HG02870 (cell line): ENCODE data around the gene DNM1.
"Not testable (repeated sequence)": the region's sequence is repeated elsewhere in the genome, so short reads cannot be mapped to it uniquely, and the experiment has no call there.

ENCODE experiments used
- ATAC-seq: cut with Tn5 transposase; IDR thresholded peaks from one replicate; pipeline ENCODE4 v1.9.1; 2021; ENCODE audit warnings: mild to moderate bottlenecking, moderate library complexity; ENCODE audit not compliant: unreplicated experiment

DNM1 gene

GRCh38 chr9:128274245-128274644, 71.1 kb downstream of the DNM1 start:
- no peak for ATAC-seq

- peak; percentile 46 for ATAC-seq
Observed at GRCh38 chr9:128275198-128276007, 72.2 kb downstream of the DNM1 start, which contains the start of gene GOLGA2. Gene GOLGA2 (minus strand): TSS chr9:128276007. CDS start chr9:128275976, 31 bp downstream.

DNA sequence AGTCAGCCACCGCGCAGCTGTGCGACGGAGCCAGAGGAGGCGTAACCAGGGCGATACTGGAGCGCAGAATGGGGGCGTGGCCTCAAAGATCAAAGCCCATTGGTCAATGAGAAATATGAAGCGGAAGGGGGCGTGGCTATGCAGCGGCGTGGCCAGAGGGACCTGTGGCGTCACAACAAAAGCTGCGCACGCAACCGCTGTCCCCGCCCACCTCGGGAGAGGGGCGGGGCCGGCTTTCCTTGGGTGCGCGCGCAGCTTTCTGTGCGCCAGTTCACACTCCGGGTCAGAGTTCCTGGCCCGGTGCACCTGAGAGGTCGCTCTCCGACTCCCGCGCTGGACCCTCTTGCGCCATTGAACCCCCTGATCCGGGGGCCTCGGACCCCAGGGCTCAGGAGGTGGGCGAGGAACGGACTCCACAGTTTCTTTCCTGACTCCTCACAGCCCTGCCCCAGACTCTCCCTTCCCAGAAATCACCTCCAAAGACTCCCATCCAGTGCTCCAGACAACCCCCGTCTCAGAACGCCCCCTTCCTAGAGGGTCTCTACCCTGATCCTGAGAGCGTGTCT, 72.9 kb downstream of the DNM1 start, which contains the start of gene SWI5:
Gene SWI5, plus strand, starts transcription at position 269 of the 566 bp plus-strand sequence.
- ATAC-seq: peak; percentile 95

- no peak for ATAC-seq
Observed at GRCh38 chr9:128276574-128277270, 73.5 kb downstream of the DNM1 start.

GRCh38 chr9:128279088-128280073, 76.2 kb downstream of the DNM1 start:
- not testable (repeated sequence) for ATAC-seq

GRCh38 chr9:128280084-128280622, 77.0 kb downstream of the DNM1 start:
- ATAC-seq: no peak

- ATAC-seq: no peak
Observed at GRCh38 chr9:128282500-128282899, 79.3 kb downstream of the DNM1 start.

- no peak for ATAC-seq
Observed at GRCh38 chr9:128285033-128285784, 82.0 kb downstream of the DNM1 start.

DNA sequence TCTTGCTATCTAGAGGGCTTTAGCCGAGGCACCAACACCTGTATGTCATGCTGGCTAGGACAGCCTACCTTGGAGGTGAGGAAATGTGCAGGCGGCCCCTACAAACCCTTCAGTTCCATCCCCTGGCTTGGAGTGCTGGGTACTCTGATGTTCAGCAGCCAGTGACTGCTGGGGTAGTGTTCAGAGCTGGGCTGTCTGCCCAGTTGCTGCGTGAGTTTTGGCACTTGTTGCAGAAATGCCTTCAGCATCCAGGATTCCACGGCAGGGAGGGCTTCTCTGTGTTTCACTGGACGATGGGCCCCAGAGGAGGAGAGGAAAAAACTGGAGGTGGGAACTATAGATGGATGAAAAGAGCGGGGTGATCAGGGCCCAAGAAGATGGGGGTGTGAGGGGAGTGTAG, 83.3 kb downstream of the DNM1 start:
- ATAC-seq: no peak

DNA sequence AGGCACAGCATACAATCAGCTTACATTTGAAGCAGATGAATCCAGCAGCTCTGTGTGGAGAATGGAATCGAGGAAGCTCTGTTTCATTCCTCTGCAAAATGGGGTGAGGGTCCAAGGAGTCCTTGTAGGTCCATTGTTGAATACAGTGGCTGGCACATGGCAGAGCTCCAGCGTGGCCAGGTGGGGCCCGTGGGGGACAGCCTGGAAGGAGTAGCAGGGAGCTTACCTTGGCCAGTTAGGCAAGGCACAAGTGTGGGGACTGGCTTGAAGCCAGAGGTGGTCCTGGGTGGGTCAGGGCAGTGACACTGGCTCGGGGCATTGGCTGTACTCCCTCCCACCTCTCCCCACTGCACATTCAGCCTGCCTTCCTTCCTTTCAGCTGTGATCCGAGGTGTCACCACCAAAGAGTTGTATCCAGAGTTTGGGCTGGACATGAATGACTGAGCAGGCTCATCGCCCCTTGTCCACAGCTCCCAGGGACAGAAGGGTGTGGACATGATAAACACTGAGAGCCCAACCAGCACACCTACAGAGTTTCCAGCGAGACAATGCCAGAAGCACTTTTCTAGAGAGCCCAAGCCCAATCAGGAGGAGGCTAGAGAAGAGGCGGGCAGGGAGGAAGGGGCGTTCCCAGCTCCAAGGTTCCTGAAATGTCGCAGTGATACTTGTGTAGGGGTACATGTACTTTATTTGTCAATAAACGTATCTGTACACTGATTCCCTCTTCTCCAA, 85.3 kb downstream of the DNM1 start:
- no peak for ATAC-seq

DNA sequence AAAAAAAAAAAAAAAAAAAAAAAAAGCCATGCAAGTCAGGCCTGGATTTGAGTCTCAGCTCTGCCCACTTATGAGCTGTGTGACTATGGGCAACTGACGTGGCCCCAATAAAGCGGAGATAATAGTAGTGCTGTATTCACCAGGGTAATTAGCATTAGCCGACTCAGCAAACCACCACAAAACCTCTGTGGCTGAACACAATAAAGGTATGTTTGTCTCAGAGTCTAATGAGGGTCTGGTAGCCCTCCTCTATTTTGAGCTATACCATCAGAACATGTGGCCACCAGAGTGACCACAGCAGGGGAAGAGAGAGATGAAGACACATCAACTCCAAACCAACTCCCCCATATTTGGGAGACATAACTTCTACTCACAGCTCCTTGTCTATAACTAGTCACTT, 88.8 kb downstream of the DNM1 start:
- no peak for ATAC-seq

DNA sequence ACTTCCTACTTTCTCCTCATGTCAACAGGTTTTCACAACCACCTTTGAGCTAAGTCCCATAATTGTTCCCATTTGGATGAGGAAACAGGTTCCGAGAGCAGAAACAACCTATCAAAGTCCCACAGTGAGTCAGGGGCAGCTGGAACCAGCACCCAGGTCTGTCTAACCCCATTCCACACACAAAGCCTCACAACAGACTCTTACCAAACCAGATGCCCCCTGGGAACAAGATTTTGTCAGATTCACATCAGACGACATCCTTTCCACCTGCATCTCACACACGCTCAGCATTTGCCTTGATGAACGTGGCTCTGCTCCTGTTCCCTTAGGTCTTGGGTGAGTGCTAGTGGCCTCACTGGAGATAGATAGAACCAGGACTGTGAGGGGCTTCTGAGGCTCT, 89.9 kb downstream of the DNM1 start:
- no peak for ATAC-seq

- ATAC-seq: no peak
Observed at GRCh38 chr9:128294142-128294541, 91.0 kb downstream of the DNM1 start.

DNA sequence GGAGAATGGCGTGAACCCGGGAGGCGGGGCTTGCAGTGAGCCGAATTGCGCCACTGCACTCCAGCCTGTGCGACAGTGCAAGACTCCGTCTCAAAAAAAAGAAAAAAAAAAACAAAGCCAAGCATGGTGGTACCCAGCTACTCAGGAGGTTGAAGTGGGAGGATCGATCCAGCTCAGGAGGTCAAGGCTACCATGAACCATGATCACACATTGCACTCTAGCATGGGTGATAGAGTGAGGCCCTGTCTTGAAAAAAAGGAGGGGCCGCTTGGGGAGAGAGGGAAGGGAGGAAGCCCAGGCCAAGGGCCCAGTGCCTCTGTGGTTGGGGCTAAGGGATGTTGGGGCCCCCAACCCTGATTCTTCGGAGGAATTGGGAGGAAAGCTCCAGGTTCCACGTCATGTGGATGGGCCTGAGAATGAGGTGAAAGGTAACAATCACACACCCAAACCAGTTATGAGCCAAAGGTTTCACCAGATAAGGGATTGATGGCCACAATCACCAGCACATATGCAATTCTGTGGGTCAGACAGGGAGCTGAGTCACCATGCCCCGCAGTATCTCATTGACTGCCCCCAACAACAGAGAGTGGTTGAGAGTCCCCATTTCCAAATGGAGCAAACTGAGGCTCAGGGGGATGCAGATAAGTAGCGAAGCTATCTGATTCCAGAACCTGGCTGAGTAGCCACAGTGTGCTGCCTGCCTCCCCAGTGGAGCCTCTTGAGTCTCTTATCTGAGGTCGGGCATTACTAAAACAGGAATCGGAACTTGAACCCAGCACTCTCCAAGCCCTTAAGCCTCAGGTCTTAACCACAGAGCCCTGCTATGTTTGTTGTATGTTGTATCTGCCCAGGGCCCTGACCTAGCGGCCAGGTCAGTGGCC, 93.4 kb downstream of the DNM1 start:
- ATAC-seq: no peak

- ATAC-seq: no peak
Observed at GRCh38 chr9:128297221-128297773, 94.1 kb downstream of the DNM1 start.

- ATAC-seq: no peak
Observed at GRCh38 chr9:128298535-128299482, 95.6 kb downstream of the DNM1 start.
